Esophagus squamous epithelium (tissue), 4 donors: ENCODE data around the gene SLC25A19.

Experiments
- POLR2A ChIP-seq, 4 donors: fragments of 450-650 bp; IDR thresholded peaks; one replicate each; pipeline ENCODE4 v1.6.1; 2017; ENCODE audit warnings: antibody characterized with exemption in 4 of 4, mild to moderate bottlenecking in 4 of 4, moderate library complexity in 3 of 4
- TF ChIP-seq, protein P1 (sequence below), 6 experiments: fragments of 450-650 bp in 4 of 6; fragments of 200-600 bp in 2 of 6; sonication (generic) in 2 of 6; IDR thresholded peaks; one replicate each; pipeline ENCODE4 v1.5.1; 2016 to 2019; ENCODE audit warnings: antibody characterized with exemption in 6 of 6, mild to moderate bottlenecking in 4 of 6, moderate library complexity in 4 of 6

DNA sequence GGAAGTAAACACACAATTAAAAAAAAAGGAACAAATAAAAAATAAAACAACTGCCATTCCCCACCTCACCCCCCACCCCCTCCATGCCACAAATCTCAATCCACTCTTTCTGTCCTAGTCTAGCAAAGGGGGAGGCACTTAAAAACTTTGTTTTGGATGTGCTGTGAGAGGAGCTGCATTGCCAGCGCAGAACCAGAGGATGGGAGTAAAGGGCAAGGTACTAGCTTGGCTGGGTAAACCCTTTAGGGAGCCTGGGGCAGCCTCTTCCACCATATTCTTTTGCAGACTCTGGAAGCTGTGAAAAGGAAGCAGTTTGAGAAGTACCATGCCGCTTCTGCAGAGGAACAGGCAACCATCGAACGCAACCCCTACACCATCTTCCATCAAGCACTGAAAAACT, 26.2 kb downstream of the SLC25A19 start:
- TF ChIP-seq, protein P1, sequence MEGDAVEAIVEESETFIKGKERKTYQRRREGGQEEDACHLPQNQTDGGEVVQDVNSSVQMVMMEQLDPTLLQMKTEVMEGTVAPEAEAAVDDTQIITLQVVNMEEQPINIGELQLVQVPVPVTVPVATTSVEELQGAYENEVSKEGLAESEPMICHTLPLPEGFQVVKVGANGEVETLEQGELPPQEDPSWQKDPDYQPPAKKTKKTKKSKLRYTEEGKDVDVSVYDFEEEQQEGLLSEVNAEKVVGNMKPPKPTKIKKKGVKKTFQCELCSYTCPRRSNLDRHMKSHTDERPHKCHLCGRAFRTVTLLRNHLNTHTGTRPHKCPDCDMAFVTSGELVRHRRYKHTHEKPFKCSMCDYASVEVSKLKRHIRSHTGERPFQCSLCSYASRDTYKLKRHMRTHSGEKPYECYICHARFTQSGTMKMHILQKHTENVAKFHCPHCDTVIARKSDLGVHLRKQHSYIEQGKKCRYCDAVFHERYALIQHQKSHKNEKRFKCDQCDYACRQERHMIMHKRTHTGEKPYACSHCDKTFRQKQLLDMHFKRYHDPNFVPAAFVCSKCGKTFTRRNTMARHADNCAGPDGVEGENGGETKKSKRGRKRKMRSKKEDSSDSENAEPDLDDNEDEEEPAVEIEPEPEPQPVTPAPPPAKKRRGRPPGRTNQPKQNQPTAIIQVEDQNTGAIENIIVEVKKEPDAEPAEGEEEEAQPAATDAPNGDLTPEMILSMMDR (IDR thresholded peaks at IDR 0.05): no peak
- no peak for TF ChIP-seq POLR2A (IDR thresholded peaks at IDR 0.05)
